Measurements from ENCODE around the gene IER5. TPM values are rescaled to one million over a fixed set of nuclear protein-coding genes. Genes with fewer than 3 reads are reported as not detected.
"Not testable (repeated sequence)": the region's sequence is repeated elsewhere in the genome, so short reads cannot be mapped to it uniquely, and the experiment has no call there.

IER5 gene
- total RNA-seq: 10 to 100 TPM; 33.5 to 34.4 TPM

- intact Hi-C loops (cut with micrococcal nuclease): loop anchor here (1.0 to 2.0 kb wide), 6 partner anchors 26 to 458 kb away; partner anchors contain the start of gene STX6
- CTCF ChIA-PET: interaction anchor here (0.6 to 1.7 kb wide), 3 partner anchors 28 to 53 kb away, joined by 3 to 7 read pairs (median 6); no protein-coding TSS in a partner anchor
- no peaks in the 10 kb centered on the region for H3K9me3 Mint-ChIP-seq
- peak; percentile 96 for DNase-seq
- H3K4me3 Mint-ChIP-seq: peak within 1 kb of the TSS; percentile 99
- H3K4me1 Mint-ChIP-seq (ENCODE audit: low read depth): peaks cover 44% of the 10 kb centered on the region
- peaks cover 38% of the 10 kb centered on the region for H3K36me3 Mint-ChIP-seq (ENCODE audit: low read depth)
- peak within 1 kb of the TSS; percentile 99 for H3K27ac Mint-ChIP-seq
- H3K27me3 Mint-ChIP-seq (ENCODE audit: low read depth): no peaks in the 10 kb centered on the region
Observed at GRCh38 chr1:181088079-181089016, at the start of gene IER5. IER5 (plus strand) TSS chr1:181088700; CDS start chr1:181088903, 203 bp downstream.

GRCh38 chr1:181040284-181040865, 48.1 kb upstream of the IER5 start:
- no peak overlapping the region for H3K4me3 Mint-ChIP-seq
- peaks cover 12% of the 10 kb centered on the region for H3K36me3 Mint-ChIP-seq (ENCODE audit: low read depth)
- no peaks in the 10 kb centered on the region for H3K9me3 Mint-ChIP-seq
- peaks cover 72% of the 10 kb centered on the region for H3K4me1 Mint-ChIP-seq (ENCODE audit: low read depth)
- intact Hi-C loops (cut with micrococcal nuclease): no loop called here
- no peak for DNase-seq
- no peaks in the 10 kb centered on the region for H3K27me3 Mint-ChIP-seq (ENCODE audit: low read depth)
- CTCF ChIA-PET: interaction anchor here (0.9 to 11.6 kb wide), 6 partner anchors 12 to 105 kb away, joined by 3 to 158 read pairs (median 4); no protein-coding TSS in a partner anchor
- H3K27ac Mint-ChIP-seq: peak overlapping the region; percentile 15

GRCh38 chr1:181043025-181043888, 45.2 kb upstream of the IER5 start:
- Mint-ChIP-seq H3K27me3 (ENCODE audit: low read depth) (no peaks in the 10 kb centered on the region), H3K9me3 (no peaks in the 10 kb centered on the region), H3K36me3 (ENCODE audit: low read depth) (peaks cover 15% of the 10 kb centered on the region), H3K4me1 (ENCODE audit: low read depth) (peaks cover 45% of the 10 kb centered on the region), H3K4me3 (no peak overlapping the region), H3K27ac (peak overlapping the region; percentile 18)
- peak; percentile 17 for DNase-seq
- intact Hi-C loops (cut with micrococcal nuclease): no loop called here
- CTCF ChIA-PET: interaction anchor here (0.7 to 1.9 kb wide), 5 partner anchors 10 to 99 kb away, joined by 3 to 8 read pairs (median 4); partner anchors contain the start of gene MR1

- Mint-ChIP-seq H3K36me3 (ENCODE audit: low read depth) (peaks cover 11% of the 10 kb centered on the region), H3K4me1 (ENCODE audit: low read depth) (peaks cover 36% of the 10 kb centered on the region), H3K4me3 (no peak overlapping the region), H3K27me3 (ENCODE audit: low read depth) (no peaks in the 10 kb centered on the region), H3K9me3 (no peaks in the 10 kb centered on the region), H3K27ac (peak overlapping the region; percentile 64)
- DNase-seq: peak; percentile 80
- intact Hi-C loops (cut with micrococcal nuclease): loop anchor here (1.0 to 2.0 kb wide), 3 partner anchors 44 to 98 kb away; partner anchors contain the start of gene IER5
- CTCF ChIA-PET: interaction anchor here (1.9 kb wide), 1 partner anchor 14 kb away, joined by 4 read pairs; no protein-coding TSS in a partner anchor
Observed at GRCh38 chr1:181044449-181044966, 44.0 kb upstream of the IER5 start.

GRCh38 chr1:181045946-181046345, 42.6 kb upstream of the IER5 start:
- H3K27ac Mint-ChIP-seq; H3K9me3 Mint-ChIP-seq; H3K27me3 Mint-ChIP-seq (ENCODE audit: low read depth); H3K4me3 Mint-ChIP-seq; DNase-seq: not testable (repeated sequence)
- intact Hi-C loops (cut with micrococcal nuclease): loop anchor here (2.0 kb wide), 1 partner anchor 53 kb away; no protein-coding TSS in a partner anchor
- H3K4me1 Mint-ChIP-seq (ENCODE audit: low read depth): peaks cover 28% of the 10 kb centered on the region
- CTCF ChIA-PET: interaction anchor here (0.6 kb wide), 1 partner anchor 568 kb away, joined by 3 read pairs; no protein-coding TSS in a partner anchor
- peaks cover 11% of the 10 kb centered on the region for H3K36me3 Mint-ChIP-seq (ENCODE audit: low read depth)

GRCh38 chr1:181049378-181049777, 39.1 kb upstream of the IER5 start:
- no peak for DNase-seq
- H3K4me1 Mint-ChIP-seq (ENCODE audit: low read depth): peaks cover 7% of the 10 kb centered on the region
- H3K9me3 Mint-ChIP-seq: no peaks in the 10 kb centered on the region
- H3K27ac Mint-ChIP-seq: no peak overlapping the region
- CTCF ChIA-PET: no interaction called here
- no peaks in the 10 kb centered on the region for H3K27me3 Mint-ChIP-seq (ENCODE audit: low read depth)
- H3K36me3 Mint-ChIP-seq (ENCODE audit: low read depth): peaks cover 19% of the 10 kb centered on the region
- intact Hi-C loops (cut with micrococcal nuclease): no loop called here
- no peak overlapping the region for H3K4me3 Mint-ChIP-seq

GRCh38 chr1:181050922-181051321, 37.6 kb upstream of the IER5 start:
- H3K27ac Mint-ChIP-seq: no peak overlapping the region
- H3K36me3 Mint-ChIP-seq (ENCODE audit: low read depth): peaks cover 19% of the 10 kb centered on the region
- H3K4me1 Mint-ChIP-seq (ENCODE audit: low read depth): no peaks in the 10 kb centered on the region
- no peak overlapping the region for H3K4me3 Mint-ChIP-seq
- H3K9me3 Mint-ChIP-seq: no peaks in the 10 kb centered on the region
- CTCF ChIA-PET: interaction anchor here (0.6 to 0.8 kb wide), 3 partner anchors 8 to 100 kb away, joined by 3 to 5 read pairs (median 4); no protein-coding TSS in a partner anchor
- H3K27me3 Mint-ChIP-seq (ENCODE audit: low read depth): no peaks in the 10 kb centered on the region
- intact Hi-C loops (cut with micrococcal nuclease): no loop called here
- DNase-seq: no peak

GRCh38 chr1:181056560-181056959, 31.9 kb upstream of the IER5 start:
- Mint-ChIP-seq H3K36me3 (ENCODE audit: low read depth) (peaks cover 39% of the 10 kb centered on the region), H3K27me3 (ENCODE audit: low read depth) (no peaks in the 10 kb centered on the region), H3K4me1 (ENCODE audit: low read depth) (no peaks in the 10 kb centered on the region), H3K4me3 (no peak overlapping the region), H3K27ac (no peak overlapping the region), H3K9me3 (peaks cover 20% of the 10 kb centered on the region)
- DNase-seq: no peak
- intact Hi-C loops (cut with micrococcal nuclease): no loop called here
- CTCF ChIA-PET: interaction anchor here (1.1 to 1.7 kb wide), 2 partner anchors 10 to 87 kb away, joined by 5 read pairs; no protein-coding TSS in a partner anchor

- intact Hi-C loops (cut with micrococcal nuclease): no loop called here
- H3K36me3 Mint-ChIP-seq (ENCODE audit: low read depth): peaks cover 39% of the 10 kb centered on the region
- H3K27ac Mint-ChIP-seq: no peak overlapping the region
- H3K27me3 Mint-ChIP-seq (ENCODE audit: low read depth): no peaks in the 10 kb centered on the region
- H3K4me3 Mint-ChIP-seq: no peak overlapping the region
- DNase-seq: no peak
- CTCF ChIA-PET: interaction anchor here (0.6 to 1.7 kb wide), 3 partner anchors 9 to 525 kb away, joined by 4 to 5 read pairs (median 5); no protein-coding TSS in a partner anchor
- peaks cover 20% of the 10 kb centered on the region for H3K9me3 Mint-ChIP-seq
- peaks cover 5% of the 10 kb centered on the region for H3K4me1 Mint-ChIP-seq (ENCODE audit: low read depth)
Observed at GRCh38 chr1:181057079-181057478, 31.4 kb upstream of the IER5 start.

- DNase-seq: no peak
- Mint-ChIP-seq H3K9me3 (peaks cover 20% of the 10 kb centered on the region), H3K27ac (no peak overlapping the region), H3K27me3 (ENCODE audit: low read depth) (no peaks in the 10 kb centered on the region), H3K4me3 (no peak overlapping the region), H3K36me3 (ENCODE audit: low read depth) (peaks cover 31% of the 10 kb centered on the region), H3K4me1 (ENCODE audit: low read depth) (peaks cover 17% of the 10 kb centered on the region)
- CTCF ChIA-PET: interaction anchor here (0.8 kb wide), 1 partner anchor 9 kb away, joined by 3 read pairs; no protein-coding TSS in a partner anchor
- intact Hi-C loops (cut with micrococcal nuclease): no loop called here
Observed at GRCh38 chr1:181059435-181059834, 29.1 kb upstream of the IER5 start.

GRCh38 chr1:181060066-181060465, 28.4 kb upstream of the IER5 start:
- Mint-ChIP-seq H3K27me3 (ENCODE audit: low read depth) (no peaks in the 10 kb centered on the region), H3K4me3 (no peak overlapping the region), H3K36me3 (ENCODE audit: low read depth) (peaks cover 30% of the 10 kb centered on the region), H3K27ac (no peak overlapping the region), H3K4me1 (ENCODE audit: low read depth) (peaks cover 17% of the 10 kb centered on the region), H3K9me3 (peaks cover 20% of the 10 kb centered on the region)
- DNase-seq: no peak
- CTCF ChIA-PET: no interaction called here
- intact Hi-C loops (cut with micrococcal nuclease): no loop called here
